Activated T-helper 2 cell treated with anti-CD3 and anti-CD28 coated beads, Interferon-gamma antibody, Interleukin-2, Interleukin-4, amounts not matched to agents 10 μg/mL and 5 μg/mL and 100 μg/mL, durations not matched to agents 14 hours and 24 hours and 36 hours (primary cell): Measurements from ENCODE around the gene ABI1. TPM values are rescaled to one million over a fixed set of nuclear protein-coding genes. Genes with fewer than 3 reads are reported as not detected.

Experiments used
- DNase-seq: peaks from one replicate; pipeline ENCODE4 v3.0.0; 2021; ENCODE audit warnings: low spot score
- H3K27ac Mint-ChIP-seq: one replicate; pipeline ENCODE4 v1.8.0; 2021; ENCODE audit warnings: mixed read lengths
- H3K27me3 Mint-ChIP-seq: one replicate; pipeline ENCODE4 v1.8.0; 2021; ENCODE audit warnings: low read depth, mixed read lengths
- H3K36me3 Mint-ChIP-seq: one replicate; pipeline ENCODE4 v1.8.0; 2021; ENCODE audit warnings: low read depth, mixed read lengths
- H3K4me1 Mint-ChIP-seq: one replicate; pipeline ENCODE4 v1.8.0; 2021; ENCODE audit warnings: low read depth, mixed read lengths
- H3K4me3 Mint-ChIP-seq: one replicate; pipeline ENCODE4 v1.8.0; 2021; ENCODE audit warnings: low read depth, mild to moderate bottlenecking, moderate library complexity, mixed read lengths
- H3K9me3 Mint-ChIP-seq: one replicate; pipeline ENCODE4 v1.8.0; 2021; ENCODE audit warnings: mixed read lengths
- intact Hi-C: fragments of 100-400 bp; cut with micrococcal nuclease; formaldehyde crosslinking; loops from one replicate; pipeline ENCODE4 v1.15.1; 2023
- total RNA-seq: library from RNA; stranded (reverse); gene quantifications from 2 replicates; pipeline ENCODE4 v1.2.3, GENCODE V29; 2022

Gene ABI1
- total RNA-seq, 1 donor from 2014 or later = 50.1 TPM

GRCh38 chr10:26733750-26734568, 126.8 kb downstream of the ABI1 start:
- H3K27ac Mint-ChIP-seq = no peak overlapping the region
- no peaks in the 10 kb centered on the region for H3K27me3 Mint-ChIP-seq
- peaks cover 86% of the 10 kb centered on the region for H3K36me3 Mint-ChIP-seq

DNA sequence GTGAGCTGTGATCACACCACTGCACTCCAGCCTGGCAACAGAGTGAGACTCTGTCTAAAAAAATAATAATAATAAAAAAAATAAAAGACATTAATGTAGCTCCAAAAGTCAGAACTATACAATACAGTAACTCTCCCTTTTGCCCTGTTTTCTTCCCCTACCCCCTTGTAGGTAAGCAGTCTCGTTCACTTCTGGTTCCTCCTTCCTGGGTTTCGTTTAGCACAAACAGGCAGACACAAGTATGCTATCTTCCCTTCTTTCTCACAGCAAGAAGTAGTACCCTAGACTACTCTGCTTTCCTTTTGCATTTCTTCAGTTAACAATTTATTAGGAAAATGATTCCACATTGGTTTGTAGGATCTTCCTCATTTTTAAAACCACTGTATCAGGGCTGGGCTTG, 130.2 kb downstream of the ABI1 start:
- H3K9me3 Mint-ChIP-seq = no peaks in the 10 kb centered on the region
- H3K4me1 Mint-ChIP-seq = peaks cover 7% of the 10 kb centered on the region
- peaks cover 73% of the 10 kb centered on the region for H3K36me3 Mint-ChIP-seq
- H3K4me3 Mint-ChIP-seq = no peak overlapping the region
- intact Hi-C loops = loop anchor here (10.0 kb wide), 1 partner anchor 246 kb away; no protein-coding TSS in a partner anchor
- H3K27ac Mint-ChIP-seq = no peak overlapping the region
- no peaks in the 10 kb centered on the region for H3K27me3 Mint-ChIP-seq
- DNase-seq = no peak

More at GRCh38 chr10:26733750-26734568, 126.8 kb downstream of the ABI1 start:
- intact Hi-C loops = loop anchor here (10.0 kb wide), 1 partner anchor 249 kb away; no protein-coding TSS in a partner anchor
- Mint-ChIP-seq H3K4me1 (peaks cover 30% of the 10 kb centered on the region), H3K4me3 (no peak overlapping the region), H3K9me3 (no peaks in the 10 kb centered on the region)
- no peak for DNase-seq

DNA sequence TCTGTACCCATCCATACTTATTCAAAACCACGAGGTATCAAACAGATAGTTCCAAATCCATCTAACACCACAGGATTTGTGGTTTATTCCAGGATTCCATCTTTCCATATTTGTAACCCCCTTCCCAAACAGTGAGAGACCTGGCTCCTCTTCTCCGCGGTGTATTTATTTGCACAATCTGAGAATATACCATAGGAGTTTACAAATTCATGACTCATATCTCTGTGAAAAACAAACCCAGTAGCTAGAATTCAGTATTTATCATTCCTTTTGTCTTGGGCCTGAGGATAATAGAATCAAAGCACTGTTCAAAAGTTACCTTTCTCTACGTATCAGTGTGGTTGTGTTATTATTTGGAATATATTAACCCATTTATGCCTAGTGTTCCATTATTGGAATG, 131.4 kb downstream of the ABI1 start:
- intact Hi-C loops = no loop called here

GRCh38 chr10:26728957-26729356, 131.8 kb downstream of the ABI1 start:
- Mint-ChIP-seq H3K27me3 (no peaks in the 10 kb centered on the region), H3K4me3 (no peak overlapping the region), H3K9me3 (no peaks in the 10 kb centered on the region), H3K36me3 (peaks cover 74% of the 10 kb centered on the region), H3K4me1 (peaks cover 5% of the 10 kb centered on the region), H3K27ac (no peak overlapping the region)
- intact Hi-C loops = no loop called here
- DNase-seq = no peak

More for the DNA sequence above, 131.4 kb downstream of the ABI1 start:
- Mint-ChIP-seq H3K36me3 (peaks cover 72% of the 10 kb centered on the region), H3K4me1 (peaks cover 5% of the 10 kb centered on the region), H3K27me3 (no peaks in the 10 kb centered on the region), H3K9me3 (no peaks in the 10 kb centered on the region), H3K4me3 (no peak overlapping the region), H3K27ac (no peak overlapping the region)
- DNase-seq = no peak

DNA sequence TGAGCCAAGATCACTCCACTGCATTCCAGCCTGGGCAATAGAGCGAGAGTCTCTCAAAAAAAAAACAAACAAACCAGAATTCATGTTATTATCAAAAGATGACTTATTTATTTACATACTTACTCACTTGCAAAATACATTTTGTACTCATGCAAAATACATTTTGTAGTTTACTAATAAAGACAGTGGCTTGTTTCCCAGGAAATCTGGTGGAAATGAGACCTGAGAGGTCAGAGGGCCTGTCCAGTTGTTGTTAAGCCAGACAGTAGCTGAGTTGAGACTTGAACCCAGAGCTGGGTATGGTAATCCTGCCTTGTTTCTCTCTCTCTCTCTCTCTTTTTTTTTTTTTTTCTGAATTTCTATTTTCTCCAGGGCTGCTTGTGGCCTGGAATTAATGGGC, 133.8 kb downstream of the ABI1 start:
- H3K27me3 Mint-ChIP-seq = no peaks in the 10 kb centered on the region
- H3K4me1 Mint-ChIP-seq = peaks cover 5% of the 10 kb centered on the region
- DNase-seq = no peak
- no peak overlapping the region for H3K27ac Mint-ChIP-seq
- H3K36me3 Mint-ChIP-seq = peaks cover 70% of the 10 kb centered on the region
- no peaks in the 10 kb centered on the region for H3K9me3 Mint-ChIP-seq
- intact Hi-C loops = no loop called here
- H3K4me3 Mint-ChIP-seq = no peak overlapping the region

GRCh38 chr10:26725837-26726727, 134.7 kb downstream of the ABI1 start:
- Mint-ChIP-seq H3K27ac (peak overlapping the region; percentile 25), H3K4me3 (no peak overlapping the region), H3K36me3 (peaks cover 72% of the 10 kb centered on the region), H3K4me1 (peaks cover 14% of the 10 kb centered on the region), H3K9me3 (no peaks in the 10 kb centered on the region), H3K27me3 (no peaks in the 10 kb centered on the region)
- intact Hi-C loops = loop anchor here (1.0 kb wide), 2 partner anchors 134 to 156 kb away; partner anchors contain the start of gene ABI1
- no peak for DNase-seq

DNA sequence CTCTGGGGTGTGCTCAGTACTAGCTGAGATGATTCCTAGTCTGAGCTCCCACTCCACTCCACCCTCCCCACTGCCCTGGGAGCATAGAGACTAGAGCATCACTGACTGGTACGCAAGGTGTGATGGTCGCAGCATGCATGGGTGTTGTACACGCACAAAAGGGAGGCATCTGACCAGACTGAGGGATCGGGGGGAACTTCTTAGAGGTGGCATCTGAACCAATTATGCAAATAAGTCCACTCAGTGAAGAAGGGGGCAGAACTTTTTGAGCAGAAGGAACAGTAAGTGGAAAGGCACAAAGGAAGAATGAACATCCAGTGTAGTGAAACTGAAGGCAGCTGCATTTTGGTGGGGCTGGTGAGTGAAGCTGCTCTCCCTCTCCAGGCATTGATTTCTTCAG, 137.7 kb downstream of the ABI1 start:
- H3K27me3 Mint-ChIP-seq = no peaks in the 10 kb centered on the region
- intact Hi-C loops = no loop called here
- H3K36me3 Mint-ChIP-seq = peaks cover 83% of the 10 kb centered on the region
- H3K4me1 Mint-ChIP-seq = peaks cover 21% of the 10 kb centered on the region
- H3K4me3 Mint-ChIP-seq = no peak overlapping the region
- no peaks in the 10 kb centered on the region for H3K9me3 Mint-ChIP-seq
- no peak for DNase-seq
- H3K27ac Mint-ChIP-seq = no peak overlapping the region

GRCh38 chr10:26721561-26721960, 139.2 kb downstream of the ABI1 start:
- Mint-ChIP-seq H3K9me3 (no peaks in the 10 kb centered on the region), H3K27me3 (no peaks in the 10 kb centered on the region), H3K36me3 (peaks cover 77% of the 10 kb centered on the region), H3K4me3 (peak overlapping the region; percentile 41), H3K27ac (peak overlapping the region; percentile 91), H3K4me1 (peaks cover 21% of the 10 kb centered on the region)
- intact Hi-C loops = loop anchor here (2.0 kb wide), 1 partner anchor 15 kb away; no protein-coding TSS in a partner anchor
- peak; percentile 64 for DNase-seq

GRCh38 chr10:26717476-26717875, 143.3 kb downstream of the ABI1 start:
- H3K27ac Mint-ChIP-seq = no peak overlapping the region
- no peaks in the 10 kb centered on the region for H3K9me3 Mint-ChIP-seq
- H3K27me3 Mint-ChIP-seq = no peaks in the 10 kb centered on the region
- H3K4me3 Mint-ChIP-seq = no peak overlapping the region
- DNase-seq = no peak
- peaks cover 17% of the 10 kb centered on the region for H3K4me1 Mint-ChIP-seq
- intact Hi-C loops = no loop called here
- peaks cover 69% of the 10 kb centered on the region for H3K36me3 Mint-ChIP-seq

DNA sequence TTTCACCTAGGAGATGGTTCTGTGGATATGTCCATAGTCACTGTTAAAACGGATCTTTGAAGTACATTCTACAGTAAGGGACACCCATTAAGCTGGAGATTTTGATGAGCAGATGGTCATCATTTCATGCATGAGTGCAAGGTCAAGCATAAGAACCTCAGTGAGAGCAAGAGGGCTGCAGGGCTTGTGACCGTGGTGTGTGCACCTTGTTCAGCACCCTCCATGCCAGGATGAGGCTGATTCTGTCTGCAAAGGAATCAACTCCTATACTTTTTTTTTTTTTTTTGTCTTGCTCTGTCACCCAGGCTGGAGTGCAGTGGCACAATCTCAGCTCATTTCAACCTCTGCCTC, 145.6 kb downstream of the ABI1 start:
- Mint-ChIP-seq H3K4me1 (peaks cover 8% of the 10 kb centered on the region), H3K27ac (no peak overlapping the region), H3K9me3 (no peaks in the 10 kb centered on the region), H3K36me3 (peaks cover 54% of the 10 kb centered on the region), H3K4me3 (no peak overlapping the region), H3K27me3 (no peaks in the 10 kb centered on the region)
- no peak for DNase-seq
- intact Hi-C loops = no loop called here

DNA sequence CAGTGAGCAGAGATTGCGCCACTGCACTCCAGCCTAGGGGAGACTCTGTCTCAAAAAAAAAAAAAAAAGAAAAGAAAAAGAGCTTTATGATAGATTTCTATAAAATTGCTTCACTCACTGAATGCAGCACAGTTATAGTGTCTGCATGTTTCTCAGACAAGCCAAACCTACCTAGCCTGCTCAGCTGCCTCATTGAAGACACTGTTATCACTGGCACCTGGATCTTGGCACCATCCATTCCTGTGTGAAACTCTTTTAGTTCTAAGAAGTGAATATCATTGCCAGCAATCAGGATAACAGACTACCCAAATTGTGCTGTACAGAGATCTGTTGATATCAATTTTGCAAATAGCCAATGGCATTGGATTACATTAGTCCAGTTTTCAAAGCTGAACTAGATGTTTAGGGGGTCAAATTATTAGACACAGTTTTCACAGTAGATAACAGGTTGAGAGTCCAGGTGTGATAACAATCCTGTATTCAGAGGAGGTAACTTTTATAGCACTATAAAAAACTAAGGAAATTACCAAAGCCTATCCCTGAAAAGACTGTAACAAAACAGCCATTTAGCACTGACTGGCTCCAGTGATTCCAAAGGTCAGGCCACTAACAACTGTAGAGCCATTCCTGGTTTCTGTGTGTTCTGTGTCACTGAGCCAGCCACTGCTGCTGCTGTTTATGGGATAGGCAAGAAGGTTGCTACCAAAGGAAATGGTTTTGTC, 146.2 kb downstream of the ABI1 start:
- no peak overlapping the region for H3K27ac Mint-ChIP-seq
- no peak overlapping the region for H3K4me3 Mint-ChIP-seq
- no peaks in the 10 kb centered on the region for H3K27me3 Mint-ChIP-seq
- intact Hi-C loops = no loop called here
- no peaks in the 10 kb centered on the region for H3K9me3 Mint-ChIP-seq
- no peak for DNase-seq
- peaks cover 3% of the 10 kb centered on the region for H3K4me1 Mint-ChIP-seq
- peaks cover 51% of the 10 kb centered on the region for H3K36me3 Mint-ChIP-seq

GRCh38 chr10:26711324-26711723, 149.4 kb downstream of the ABI1 start:
- Mint-ChIP-seq H3K36me3 (peaks cover 58% of the 10 kb centered on the region), H3K27ac (no peak overlapping the region), H3K4me3 (no peak overlapping the region), H3K4me1 (peaks cover 1% of the 10 kb centered on the region), H3K27me3 (no peaks in the 10 kb centered on the region), H3K9me3 (no peaks in the 10 kb centered on the region)
- DNase-seq = no peak
- intact Hi-C loops = no loop called here
